GM21526 (cell line): ENCODE data around the gene INPP5J.
"Not testable (repeated sequence)": the region's sequence is repeated elsewhere in the genome, so short reads cannot be mapped to it uniquely, and the experiment has no call there.

Experiments
- ATAC-seq: cut with Tn5 transposase; IDR thresholded peaks from one replicate; pipeline ENCODE4 v1.9.1; 2021; ENCODE audit warnings: moderate library complexity; ENCODE audit not compliant: unreplicated experiment, low FRiP score

The INPP5J gene

DNA sequence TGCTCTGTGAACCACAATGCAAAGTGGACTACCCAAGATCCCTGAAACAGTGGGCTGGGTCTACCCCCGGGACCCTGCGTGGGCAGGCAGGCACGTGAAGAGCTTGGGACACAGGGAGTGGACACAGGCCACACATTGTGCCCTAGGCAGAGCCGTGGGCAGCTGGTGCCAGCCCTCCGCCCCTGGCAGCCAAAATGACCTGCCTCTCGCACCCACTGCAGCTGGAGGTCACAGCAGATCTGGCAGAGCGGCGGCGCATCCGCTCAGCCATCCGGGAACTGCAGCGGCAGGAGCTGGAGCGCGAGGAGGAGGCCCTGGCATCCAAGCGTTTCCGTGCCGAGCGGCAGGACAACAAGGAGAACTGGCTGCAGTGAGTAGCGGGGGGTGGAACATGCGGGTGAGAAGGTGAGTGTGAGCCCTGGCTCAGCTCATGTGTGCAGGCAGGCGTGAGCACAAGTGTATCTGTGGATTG lies 35.0 kb upstream of the INPP5J start:
- ATAC-seq, result no peak

DNA sequence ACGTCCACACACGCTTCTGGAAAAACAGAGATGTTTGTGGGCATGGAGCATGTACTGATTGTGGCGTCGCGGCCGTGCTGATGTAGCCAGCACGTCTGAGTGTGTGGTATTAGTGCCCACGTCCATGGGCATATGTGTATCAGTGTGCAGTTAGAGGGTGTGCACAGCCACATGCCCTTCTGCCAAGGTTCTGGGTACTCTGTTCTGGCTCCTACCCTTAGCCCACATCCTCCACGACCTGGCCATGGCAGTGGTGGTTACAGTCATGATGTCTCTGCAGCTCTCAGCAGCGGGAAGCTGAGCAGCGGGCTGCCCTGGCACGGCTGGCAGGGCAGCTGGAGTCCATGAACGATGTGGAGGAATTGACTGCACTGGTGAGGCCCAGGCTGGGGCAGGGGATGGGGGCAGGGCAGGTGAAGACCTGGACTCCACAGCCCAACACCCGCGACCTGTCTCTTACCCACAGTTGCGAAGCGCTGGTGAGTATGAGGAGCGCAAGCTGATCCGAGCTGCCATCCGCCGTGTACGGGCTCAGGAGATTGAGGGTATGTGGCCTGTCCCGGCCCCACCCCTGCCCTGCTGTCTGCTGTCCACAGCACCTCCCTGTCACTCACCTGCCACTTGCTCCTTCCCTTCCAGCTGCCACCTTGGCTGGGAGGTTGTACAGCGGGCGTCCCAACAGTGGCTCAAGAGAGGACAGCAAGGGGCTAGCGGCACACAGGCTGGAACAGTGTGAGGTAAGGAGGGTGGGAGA lies 34.4 kb upstream of the INPP5J start:
- no peak for ATAC-seq

DNA sequence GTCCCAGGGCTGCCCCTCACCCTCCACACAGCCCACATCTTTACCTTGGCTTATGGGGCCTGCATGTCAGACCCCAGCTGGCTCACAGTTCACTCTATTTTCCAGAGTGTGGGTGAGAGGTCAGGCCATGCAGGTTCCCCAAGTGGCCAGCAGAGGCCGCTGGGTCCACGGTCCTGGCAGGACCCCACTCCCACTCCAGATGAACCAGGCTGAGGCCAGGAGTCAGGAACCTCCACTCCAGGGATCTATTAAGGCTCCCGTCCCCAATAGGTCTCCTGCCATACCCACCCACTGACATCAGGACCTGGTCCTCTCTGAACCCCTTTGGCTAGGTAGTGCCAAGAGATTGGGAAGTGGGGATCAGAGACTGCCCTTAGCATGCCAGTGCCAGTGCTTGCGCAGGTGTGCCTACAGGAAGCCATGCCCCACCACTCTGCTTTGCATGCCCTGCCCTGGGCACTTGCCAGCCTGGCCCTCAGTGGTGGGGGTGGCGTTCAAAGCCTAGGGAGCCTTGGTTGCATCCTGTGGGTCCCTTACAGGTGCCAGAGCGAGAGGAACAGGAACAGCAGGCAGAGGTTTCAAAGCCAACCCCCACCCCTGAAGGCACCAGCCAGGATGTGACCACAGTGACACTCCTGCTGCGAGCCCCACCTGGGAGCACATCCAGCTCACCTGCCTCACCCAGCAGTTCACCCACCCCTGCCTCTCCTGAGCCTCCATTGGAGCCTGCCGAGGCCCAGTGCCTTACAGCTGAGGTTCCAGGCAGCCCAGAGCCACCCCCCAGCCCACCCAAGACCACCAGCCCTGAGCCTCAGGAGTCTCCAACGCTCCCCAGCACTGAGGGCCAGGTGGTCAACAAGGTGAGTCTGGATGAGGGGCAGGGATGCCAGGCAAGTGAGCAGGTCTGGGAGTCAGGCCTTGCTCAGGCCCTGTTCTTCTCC lies 33.3 kb upstream of the INPP5J start:
- no peak for ATAC-seq

DNA sequence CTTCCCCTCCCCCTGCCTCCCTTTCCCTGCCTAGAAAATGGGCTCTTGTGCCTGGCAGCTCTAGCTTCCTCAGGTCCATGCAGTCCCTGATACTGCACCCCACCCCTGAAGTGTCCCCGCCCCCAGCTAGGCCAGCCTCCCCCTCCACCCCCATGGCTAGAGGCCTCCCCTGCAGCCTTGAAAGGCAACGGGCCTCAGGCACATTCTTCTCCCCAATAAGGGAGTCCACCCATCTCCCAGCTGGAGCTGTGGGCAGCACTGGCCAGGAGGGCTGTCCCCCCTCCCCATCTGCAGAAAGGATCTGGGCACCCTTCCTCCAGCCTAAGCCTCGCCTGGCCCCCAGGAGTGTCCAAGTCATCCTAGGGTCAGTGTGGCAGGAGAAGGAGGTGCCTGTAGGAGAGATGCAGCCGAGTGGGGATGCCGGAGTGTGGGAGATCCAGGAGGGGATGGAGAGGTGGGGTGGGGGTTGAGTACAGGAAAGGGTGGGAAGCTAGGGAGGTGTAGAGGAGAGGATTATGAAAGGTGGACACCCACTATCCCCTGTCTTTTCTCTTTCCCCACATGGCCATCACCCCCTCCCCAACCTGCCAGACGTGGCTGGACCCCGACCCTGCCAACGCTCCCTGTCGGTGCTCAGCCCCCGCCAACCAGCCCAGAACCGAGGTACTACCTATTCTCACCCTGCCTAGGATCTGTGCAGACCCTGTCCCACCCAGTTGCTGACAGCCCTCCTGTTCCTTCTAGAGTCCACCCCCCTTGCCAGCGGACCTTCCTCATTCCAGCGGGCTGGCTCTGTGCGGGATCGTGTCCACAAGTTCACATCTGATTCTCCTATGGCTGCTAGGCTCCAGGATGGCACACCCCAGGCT lies 32.3 kb upstream of the INPP5J start:
- no peak for ATAC-seq

DNA sequence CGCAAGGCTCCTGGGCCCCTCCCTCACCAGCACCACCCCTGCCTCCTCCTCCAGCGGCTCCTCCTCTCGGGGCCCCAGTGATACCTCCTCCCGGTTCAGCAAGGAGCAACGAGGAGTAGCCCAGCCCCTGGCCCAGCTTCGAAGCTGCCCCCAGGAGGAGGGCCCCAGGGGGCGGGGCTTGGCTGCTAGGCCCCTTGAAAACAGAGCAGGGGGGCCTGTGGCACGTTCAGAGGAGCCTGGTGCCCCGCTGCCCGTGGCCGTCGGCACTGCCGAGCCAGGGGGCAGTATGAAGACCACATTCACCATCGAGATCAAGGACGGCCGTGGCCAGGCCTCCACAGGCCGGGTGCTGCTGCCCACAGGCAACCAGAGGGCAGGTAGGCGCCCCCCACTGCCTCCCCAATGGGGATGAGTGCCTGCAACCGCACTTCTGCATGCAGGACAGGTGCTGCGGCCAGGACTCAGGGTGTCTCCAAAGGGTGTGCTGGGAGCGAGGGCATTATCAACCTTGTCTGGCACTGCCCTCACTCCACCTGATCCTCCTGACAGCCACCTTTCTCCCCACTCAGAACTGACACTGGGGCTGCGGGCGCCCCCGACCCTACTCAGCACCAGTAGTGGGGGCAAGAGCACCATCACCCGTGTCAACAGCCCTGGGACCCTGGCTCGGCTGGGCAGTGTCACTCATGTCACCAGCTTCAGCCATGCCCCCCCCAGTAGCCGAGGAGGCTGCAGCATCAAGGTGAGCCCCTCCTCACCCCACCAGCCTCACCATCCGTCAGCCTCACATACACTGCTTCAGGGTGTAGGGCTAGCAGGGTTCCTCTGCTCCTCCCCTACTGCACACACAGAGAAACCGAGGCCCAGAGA lies 31.4 kb upstream of the INPP5J start:
- ATAC-seq, result no peak

DNA sequence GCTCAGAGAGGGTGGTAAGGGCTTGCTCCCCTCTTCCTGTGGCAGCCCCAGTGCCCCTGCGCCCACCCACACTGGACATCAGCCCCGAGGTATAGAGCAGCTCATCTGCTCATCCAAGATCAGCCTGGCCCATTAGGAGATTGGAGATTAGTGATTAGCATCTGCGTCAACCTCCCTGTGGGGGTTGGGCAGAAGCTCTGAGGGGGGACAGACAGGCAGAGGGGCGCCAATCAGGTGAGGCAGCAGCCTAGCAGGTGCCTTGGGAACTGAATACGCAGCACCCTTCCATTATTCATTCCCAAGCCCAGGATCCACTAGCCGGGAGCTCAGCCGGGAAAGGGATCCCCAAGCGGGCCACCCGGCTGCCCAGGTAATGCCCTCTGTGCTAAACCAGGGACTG lies 30.6 kb upstream of the INPP5J start:
- no peak for ATAC-seq

DNA sequence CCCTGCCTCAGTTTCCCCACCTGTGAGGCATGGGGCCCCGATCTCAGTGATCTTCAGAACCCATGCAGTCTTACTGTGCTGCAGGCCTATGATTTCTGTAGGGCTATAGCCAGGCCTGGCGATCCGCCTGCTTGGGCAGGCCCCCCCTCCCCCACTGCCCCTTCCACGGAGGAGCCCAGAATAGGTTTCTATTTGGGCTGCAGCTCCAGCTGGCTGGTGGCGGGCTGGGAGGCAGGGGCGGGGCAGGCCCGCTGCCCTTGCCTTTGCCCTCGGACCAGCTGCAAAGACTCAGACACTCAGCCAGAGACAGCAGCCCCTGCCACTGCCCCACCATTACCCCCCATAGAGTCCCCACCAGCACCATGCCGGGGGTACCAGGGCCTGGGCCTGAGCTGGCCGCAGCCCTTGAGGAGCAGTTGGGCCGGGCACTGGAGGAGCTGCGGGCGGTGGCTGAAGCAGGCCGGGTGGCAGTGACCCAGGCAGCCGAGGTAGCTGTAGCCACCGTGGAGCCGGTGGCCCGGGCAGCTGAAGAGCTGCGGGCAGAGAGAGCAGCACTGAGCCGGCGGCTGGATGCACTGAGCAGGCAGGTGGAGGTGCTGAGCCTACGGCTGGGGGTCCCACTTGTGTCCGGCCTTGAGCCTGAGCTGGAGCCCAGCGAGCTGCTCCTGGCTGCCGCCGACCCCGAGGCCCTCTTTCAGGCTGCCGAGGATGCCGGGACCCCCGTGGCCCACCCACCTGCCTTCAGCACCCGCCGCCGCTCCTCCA lies 29.5 kb upstream of the INPP5J start:
- ATAC-seq, result no peak

DNA sequence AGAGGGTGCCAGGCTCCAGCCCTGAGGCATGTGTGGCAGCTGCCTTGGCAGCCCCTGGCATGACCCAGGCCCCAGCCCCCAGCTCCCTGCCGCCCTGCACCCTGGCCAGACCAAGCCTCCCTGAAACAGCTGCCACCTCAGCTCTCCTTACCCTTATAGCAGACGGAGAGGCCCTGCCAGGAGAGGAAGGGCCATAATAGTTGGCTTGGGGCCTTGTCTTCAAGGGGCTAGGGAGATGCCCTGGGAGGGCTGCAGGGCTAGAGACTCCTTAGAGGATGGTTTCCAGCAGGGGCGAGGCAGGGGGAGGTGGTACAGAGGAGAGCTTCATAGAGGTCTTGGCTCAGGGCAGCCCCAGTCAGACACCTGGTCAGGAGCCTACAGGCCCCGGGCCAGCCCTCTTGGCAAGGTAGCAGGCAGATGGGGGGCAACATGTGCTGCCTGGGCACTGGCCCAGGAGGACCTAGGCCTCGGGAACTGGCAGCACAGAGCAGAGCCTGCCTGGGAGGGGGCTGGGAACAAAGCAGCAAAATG lies 28.7 kb upstream of the INPP5J start:
- no peak for ATAC-seq

DNA sequence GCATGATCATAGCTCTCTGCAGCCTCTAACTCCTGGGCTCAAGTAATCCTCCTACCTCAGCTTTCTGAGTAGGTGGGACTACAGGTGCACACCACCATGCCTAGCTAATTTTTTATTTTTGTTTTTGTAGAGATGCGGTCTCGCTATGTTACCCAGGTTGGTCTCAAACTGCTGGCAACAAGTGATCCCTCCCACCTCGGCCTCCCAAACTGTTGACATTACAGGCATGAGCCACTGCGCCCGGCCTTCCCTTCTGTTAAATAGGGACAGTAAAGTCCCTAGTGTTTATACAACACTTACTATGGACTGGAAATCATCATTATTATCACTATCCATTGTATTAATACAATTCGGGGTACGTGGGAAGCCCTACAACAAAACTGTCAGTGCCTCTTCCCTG lies 28.0 kb upstream of the INPP5J start:
- no peak for ATAC-seq

DNA sequence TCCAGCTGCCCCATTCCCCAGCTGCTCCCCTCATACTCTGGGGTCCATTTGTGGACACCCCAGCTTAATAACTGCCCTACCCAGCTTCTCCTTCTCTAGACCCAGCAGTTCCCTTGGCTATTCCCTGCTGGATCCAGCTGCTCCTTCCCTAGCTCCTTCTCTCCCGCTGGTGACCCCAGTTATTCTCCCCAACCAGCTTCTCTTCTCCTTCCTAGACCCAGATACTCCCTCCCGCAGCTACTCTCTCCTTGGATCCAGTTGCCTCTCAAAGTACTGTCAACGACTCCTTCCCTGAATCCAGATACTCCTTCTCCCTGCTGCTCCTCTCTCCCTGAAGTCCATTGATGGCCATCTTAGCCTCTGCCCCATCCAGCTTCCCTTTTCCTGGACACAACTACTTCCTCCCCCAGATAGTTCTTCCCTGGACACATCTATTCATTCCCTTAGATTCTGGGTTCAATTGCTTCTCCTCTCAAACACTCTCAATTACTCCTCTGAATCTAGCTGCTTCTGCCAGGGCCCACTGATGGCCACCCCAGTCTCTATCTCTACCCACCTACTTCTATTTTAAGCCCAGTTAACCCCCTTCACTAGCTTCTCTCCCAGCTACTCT lies 27.0 kb upstream of the INPP5J start:
- ATAC-seq, result no peak

DNA sequence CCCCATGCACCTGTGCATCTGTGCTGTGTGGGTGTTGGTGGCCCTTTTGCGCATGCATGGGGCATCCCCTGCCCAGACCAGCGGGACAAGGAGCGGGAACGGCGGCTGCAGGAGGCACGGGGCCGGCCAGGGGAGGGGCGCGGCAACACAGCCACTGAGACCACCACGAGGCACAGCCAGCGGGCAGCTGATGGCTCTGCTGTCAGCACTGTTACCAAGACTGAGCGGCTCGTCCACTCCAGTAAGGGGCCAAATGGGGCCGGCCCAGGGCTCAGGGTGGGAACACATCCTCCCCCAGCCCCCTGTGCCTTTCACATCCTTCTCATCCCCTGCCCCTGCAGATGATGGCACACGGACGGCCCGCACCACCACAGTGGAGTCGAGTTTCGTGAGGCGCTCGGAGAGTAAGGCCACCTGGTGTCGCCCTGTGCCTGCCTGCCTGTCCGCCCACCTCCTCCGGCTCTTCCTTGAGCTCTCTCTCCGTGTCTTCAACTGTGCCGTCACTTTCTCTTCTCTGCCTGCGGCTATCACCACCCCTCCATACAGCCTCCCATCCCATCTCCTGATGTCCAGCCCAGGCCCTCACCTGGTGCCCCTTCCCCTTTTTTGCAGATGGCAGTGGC lies 26.0 kb upstream of the INPP5J start:
- ATAC-seq, result no peak

DNA sequence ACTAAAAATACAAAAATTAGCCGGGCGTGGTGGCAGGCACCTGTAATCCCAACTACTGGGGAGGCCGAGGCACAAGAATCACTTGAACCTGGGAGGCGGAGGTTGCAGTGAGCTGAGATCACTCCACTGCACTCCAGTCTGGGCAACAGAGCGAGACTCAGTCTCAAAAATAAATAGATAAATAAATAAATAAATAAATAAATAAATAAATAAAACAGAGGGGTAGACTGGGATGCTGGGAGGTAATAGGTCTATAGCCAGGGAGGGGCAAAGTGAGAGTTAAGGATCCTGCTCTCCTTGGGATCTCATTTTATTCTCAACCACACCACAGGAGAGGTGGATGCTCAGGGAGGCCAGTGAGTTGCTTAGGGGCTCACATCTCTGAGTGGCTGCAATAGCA lies 25.2 kb upstream of the INPP5J start:
- not testable (repeated sequence) for ATAC-seq

DNA sequence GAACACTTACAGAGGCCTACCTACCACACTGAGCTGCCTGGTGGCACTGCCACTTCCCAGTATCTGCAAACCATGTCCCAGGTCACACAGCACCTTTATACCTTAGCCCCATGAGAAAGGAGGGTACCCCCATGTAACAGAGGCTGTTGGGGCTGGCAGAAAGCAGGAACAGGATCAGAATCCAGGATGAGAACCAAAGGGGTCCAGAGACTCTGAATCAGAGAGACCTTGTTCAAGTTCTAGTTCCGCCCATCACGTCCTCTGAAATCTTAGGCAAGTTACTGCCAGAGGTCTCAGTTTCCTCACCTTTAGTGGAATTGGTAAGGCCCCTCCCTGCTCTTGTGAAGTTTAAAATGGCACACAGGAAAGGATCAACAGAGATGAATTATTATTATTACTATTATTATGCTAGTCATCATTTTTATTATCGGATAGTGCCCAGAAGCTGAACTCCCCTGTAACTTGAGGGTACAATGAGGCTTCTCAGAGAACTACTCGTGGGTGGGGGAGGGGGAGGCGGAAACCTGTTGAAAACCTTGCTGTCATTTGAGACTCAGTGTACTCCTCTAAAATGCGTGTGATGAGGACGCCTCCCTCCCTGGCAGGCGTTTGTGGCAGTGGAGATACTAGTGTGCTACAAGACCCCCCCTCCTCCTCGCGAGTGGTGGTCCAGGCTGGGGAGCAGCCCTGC lies 24.7 kb upstream of the INPP5J start:
- no peak for ATAC-seq

DNA sequence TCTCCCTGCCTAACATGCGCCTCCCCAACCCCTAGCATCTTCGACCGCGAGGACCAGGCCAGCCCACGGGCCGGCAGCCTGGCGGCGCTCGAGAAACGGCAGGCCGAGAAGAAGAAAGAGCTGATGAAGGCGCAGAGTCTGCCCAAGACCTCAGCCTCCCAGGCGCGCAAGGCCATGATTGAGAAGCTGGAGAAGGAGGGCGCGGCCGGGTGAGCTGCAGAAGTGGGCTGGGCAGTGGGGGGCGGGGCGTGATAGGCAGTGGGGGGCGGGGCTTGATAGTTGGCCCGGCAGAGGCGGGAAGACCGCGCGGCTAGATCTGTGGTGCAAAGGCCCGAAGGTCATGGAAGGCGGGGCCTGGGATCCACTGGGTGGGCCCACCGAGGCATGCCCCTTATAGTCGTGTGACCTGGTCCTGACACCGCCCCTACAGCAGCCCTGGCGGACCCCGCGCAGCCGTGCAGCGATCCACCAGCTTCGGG lies 24.1 kb upstream of the INPP5J start:
- no peak for ATAC-seq

DNA sequence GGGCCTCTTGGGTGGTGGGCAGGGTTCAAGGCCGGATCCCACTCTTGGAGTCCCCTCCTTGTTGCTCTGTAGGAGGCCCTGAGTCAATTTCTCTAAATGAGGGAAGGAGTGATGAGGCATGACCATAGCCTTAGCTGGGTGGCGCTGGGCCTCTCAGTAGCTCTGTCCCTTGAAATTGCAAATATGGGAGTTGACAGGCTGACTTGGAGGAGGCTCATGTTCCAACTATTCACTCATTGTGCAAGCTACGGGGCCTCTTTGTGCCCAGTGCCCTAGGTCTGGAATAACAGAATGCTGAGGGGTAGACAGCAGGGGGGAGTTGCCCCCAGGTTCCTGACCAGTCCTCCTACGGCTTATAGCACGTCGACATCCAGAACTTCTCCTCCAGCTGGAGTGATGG lies 23.4 kb upstream of the INPP5J start:
- no peak for ATAC-seq

DNA sequence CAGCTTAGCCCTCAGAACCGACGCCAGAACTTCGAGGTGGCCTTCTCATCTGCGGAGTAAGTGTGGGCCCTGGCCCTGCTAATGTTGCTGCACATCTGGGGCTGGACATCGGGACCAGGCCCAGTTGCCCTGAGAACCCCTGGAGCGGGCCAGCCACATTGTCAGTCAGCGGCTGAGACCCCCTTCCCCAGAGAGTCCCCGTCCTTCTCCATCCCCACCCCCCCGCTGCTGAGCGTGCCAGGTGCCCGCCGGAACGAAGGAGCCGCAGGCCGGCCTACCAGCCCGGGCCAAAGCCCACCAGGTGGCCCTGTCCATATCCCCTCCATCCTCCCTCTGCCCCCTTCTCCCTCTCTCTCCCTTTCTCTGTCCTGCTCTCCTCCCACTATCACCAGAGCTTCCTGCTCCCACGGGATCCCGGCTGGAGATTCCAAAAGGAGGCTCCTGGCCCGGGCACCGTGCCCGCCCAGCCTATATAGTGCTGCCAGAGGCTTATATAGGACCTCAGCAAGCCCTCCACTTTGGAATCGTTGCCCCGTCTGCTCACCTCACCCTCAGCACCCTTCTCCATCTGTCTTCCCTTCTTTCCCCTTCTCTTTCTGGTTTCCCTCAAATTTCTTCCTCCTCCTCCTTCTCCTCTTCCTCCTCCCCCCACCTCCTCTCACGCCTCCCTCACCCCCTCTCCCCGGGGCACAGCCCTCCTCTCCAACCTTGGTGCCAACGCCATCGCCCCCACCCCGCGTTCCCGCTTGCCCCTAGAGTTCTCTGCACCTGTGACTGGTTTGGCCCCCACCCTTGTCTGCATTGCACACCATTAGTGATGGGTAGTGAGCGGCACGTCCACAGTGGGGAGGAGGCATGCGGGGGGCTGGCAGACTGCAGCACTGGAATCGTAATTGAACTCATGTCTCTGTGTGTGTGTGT lies 22.7 kb upstream of the INPP5J start:
- ATAC-seq, result no peak
